Fibroblast of peridontal ligament (primary cell): ENCODE measurements around the gene PKD2L1.
"Not testable (repeated sequence)": the region's sequence is repeated elsewhere in the genome, so short reads cannot be mapped to it uniquely, and the experiment has no call there.

Source experiments
- DNase-seq: peaks from one replicate; pipeline ENCODE4 v3.0.0-alpha.2; 2010; ENCODE audit errors: extremely low read depth

The PKD2L1 gene

GRCh38 chr10:100286051-100287033 lies 43.7 kb downstream of the PKD2L1 start, which contains the start of gene BLOC1S2:
TSS of gene BLOC1S2 (minus strand) at chr10:100286680. CDS start at chr10:100286659, 21 bp downstream.
- peak; percentile 87 for DNase-seq

DNA sequence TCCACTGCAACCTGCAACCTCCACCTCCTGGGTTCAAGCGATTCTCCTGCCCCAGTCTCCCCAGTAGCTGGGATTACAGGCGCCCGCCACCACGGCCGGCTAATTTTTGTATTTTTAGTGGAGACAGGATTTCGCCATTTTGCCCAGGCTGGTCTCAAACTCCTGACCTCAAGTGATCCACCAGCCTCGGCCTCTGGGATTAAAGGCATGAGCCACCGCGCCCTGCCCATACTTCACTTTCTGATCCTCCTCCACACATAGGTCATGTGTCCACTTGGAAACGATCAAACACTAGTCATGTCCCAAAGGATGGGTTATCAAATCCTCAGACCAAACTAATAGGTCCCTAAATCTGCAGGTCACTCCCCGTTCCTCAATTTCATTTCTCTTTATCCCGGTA lies 44.7 kb downstream of the PKD2L1 start:
- peak; percentile 17 for DNase-seq

DNA sequence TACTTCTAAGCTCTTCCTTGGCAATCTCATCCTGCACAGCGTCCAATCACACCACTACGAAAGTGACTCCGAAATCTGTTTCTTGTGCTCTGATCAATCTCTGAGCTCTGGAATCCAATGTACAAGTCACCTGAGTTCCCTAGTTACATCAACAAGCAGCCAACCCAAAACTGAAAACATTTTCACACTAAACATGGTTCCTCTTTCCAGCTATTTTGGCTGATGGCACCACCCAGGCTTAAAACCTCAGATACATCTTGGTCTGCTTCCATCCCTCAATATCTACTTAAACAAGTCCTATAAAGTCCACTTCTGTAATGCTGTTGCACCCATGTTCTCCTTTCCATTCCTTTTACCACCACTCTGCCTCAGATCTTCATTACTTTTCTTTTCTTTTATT lies 47.1 kb downstream of the PKD2L1 start:
- no peak for DNase-seq

DNA sequence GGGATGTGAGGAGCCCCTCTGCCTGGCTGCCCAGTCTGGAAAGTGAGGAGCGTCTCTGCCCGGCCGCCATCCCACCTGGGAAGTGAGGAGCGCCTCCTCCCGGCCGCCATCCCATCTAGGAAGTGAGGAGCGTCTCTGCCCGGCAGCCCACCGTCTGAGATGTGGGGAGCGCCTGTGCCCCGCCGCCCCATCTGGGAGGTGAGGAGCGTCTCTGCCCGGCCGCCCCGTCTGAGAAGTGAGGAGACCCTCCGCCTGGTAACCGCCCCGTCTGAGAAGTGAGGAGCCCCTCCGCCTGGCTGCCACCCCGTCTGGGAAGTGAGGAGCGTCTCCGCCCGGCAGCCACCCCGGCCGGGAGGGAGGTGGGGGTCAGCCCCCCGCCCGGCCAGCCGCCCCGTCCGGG lies 53.1 kb downstream of the PKD2L1 start:
- not testable (repeated sequence) for DNase-seq

DNA sequence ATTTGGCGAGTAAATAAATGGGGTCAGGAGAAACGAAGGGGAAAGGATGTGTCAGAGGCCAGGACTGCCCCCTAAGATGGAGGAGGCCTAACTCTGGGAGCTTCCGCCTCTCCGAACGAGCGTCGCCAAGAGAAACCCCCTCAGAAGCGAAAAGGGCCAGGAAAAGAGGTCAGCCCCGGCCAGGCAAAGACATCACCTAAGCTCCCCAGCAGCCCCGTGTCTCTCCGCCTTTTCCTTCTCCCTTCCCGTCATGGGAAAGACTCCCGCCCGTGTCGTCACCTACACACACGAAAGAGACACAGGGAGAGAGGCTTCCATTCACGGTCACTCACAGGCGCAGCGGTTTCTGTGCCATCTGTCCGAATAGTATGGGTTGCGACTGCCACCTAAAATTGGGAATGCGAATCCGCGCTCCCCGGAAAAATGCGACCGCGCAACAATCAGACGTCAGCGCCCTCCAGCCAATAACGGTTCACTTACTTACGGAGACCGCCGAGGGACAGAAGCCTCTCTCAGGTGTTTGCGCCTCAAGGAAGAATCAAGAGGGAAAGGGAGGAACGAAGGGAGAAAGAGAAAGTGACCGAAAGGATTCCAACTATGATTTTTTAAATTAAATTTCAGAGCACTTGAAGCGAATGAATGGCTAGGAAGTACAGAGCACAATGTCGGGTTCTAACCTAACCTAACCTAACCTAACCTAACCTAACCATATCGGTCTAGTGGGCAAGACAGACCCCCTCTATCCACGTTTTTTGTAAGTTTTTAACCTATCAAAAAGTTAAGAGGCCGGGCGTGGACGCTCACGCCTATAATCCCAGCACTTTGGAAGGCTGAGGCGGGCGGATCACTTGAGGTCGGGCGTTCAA lies 62.6 kb downstream of the PKD2L1 start, which contains the start of gene CWF19L1:
Gene CWF19L1 (minus strand): TSS at position 400 of the 866 bp plus-strand sequence. CDS start 45 bp downstream, at position 355.
- DNase-seq: peak; percentile 88

DNA sequence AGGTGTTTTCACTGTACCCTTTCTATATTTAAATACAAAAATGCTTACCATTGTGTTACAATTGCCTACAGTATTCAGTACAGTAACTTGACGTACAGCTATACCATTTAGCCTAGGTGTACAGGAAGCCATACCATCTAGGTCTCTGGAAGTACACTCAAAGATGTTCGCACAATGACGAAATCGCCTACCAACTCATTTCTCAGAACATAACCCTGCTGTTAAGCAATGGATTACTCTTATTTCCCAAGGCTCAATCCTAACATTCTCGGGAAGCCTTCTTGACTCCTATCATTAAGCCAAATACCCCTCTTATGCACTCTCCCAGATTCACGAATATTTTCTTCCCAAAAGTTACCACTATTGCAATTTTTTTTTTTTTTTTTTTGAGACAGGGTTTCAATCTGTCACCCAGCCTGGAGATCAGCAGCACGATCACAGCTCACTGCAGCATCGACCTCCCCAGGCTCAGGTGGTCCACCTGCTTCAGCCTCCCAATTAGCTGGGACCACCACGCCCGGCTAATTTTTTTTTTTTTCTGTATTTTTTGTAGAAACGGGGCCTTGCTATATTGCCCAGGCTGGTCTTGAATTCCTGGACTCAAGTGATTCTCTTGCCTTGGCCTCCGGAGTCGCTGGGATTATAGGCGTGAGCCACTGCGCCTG lies 64.1 kb downstream of the PKD2L1 start:
- no peak for DNase-seq

DNA sequence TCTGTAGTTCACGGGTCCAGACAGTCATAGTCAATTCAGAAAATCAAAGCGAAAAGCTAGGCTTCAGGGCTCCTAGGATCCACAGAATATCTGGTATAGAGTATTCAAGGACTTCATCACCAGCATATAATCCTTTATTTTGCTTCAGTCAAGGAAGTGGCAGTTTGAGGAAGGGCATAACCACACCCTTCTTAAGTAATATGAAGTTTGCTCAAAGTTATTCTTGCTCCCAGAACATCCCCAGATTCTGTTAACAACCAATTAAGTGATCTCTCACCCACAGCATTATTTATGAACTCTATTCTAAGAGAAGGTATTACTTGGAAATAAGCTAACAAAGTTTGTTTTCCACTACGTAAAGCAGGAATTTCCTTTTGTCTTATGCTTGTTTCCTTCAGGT lies 75.8 kb downstream of the PKD2L1 start:
- no peak for DNase-seq

- DNase-seq: no peak
Observed at GRCh38 chr10:100253041-100253440, 77.0 kb downstream of the PKD2L1 start.

GRCh38 chr10:100248820-100249219 lies 81.2 kb downstream of the PKD2L1 start:
- no peak for DNase-seq

GRCh38 chr10:100245484-100246220 lies 84.4 kb downstream of the PKD2L1 start:
- DNase-seq: no peak

GRCh38 chr10:100239851-100240250 lies 90.2 kb downstream of the PKD2L1 start:
- no peak for DNase-seq

GRCh38 chr10:100238429-100238828 lies 91.6 kb downstream of the PKD2L1 start:
- DNase-seq: no peak
